Type B pancreatic cell (in vitro differentiated cells): ENCODE results near the gene DNAJC15. TPM values are rescaled to one million over a fixed set of nuclear protein-coding genes. Genes with fewer than 3 reads are reported as not detected.
A peak's percentile ranks its signal among the peaks of the same experiment; 100 is the strongest.

Experiments used
- DNase-seq: peaks from one replicate; pipeline ENCODE4 v3.0.0; 2021; ENCODE audit warnings: mixed read lengths; ENCODE audit not compliant: unreplicated experiment; ENCODE audit errors: extremely low spot score
- H3K27ac Mint-ChIP-seq: 2 replicates; pipeline ENCODE4 v1.8.0; 2021; ENCODE audit warnings: mild to moderate bottlenecking, mixed read lengths
- H3K27me3 Mint-ChIP-seq: 2 replicates; pipeline ENCODE4 v1.8.0; 2021; ENCODE audit warnings: mixed read lengths
- H3K36me3 Mint-ChIP-seq: 2 replicates; pipeline ENCODE4 v1.8.0; 2021; ENCODE audit warnings: mixed read lengths
- H3K4me1 Mint-ChIP-seq: one replicate; pipeline ENCODE4 v1.8.0; 2021; ENCODE audit warnings: mixed read lengths; ENCODE audit not compliant: unreplicated experiment
- H3K4me3 Mint-ChIP-seq: 2 replicates; pipeline ENCODE4 v1.8.0; 2021; ENCODE audit warnings: mild to moderate bottlenecking, mixed read lengths
- H3K9me3 Mint-ChIP-seq: 2 replicates; pipeline ENCODE4 v1.8.0; 2021; ENCODE audit warnings: mixed read lengths
- CTCF ChIP-seq: fragments of 200-600 bp; sonication (generic); conservative IDR thresholded peaks from 2 replicates; pipeline ENCODE4 v1.5.0; 2021; ENCODE audit warnings: antibody characterized with exemption, mild to moderate bottlenecking
- total RNA-seq: library from RNA; stranded (reverse); gene quantifications from 2 replicates; pipeline ENCODE4 v1.2.1, GENCODE V29; 2021; ENCODE audit warnings: low replicate concordance

The DNAJC15 gene
- total RNA-seq, 1 donor from 2014 or later, result 19.7 TPM

- Mint-ChIP-seq H3K27ac (no peak overlapping the region), H3K27me3 (no peaks in the 10 kb centered on the region), H3K4me3 (no peak overlapping the region), H3K9me3 (peaks cover 7% of the 10 kb centered on the region), H3K36me3 (peaks cover 39% of the 10 kb centered on the region), H3K4me1 (peaks cover 27% of the 10 kb centered on the region)
- DNase-seq, result no peak
- no peak for TF ChIP-seq CTCF
Measured at GRCh38 chr13:43083750-43084149, 60.4 kb downstream of the DNAJC15 start.

- Mint-ChIP-seq H3K4me3 (no peak overlapping the region), H3K27ac (no peak overlapping the region), H3K27me3 (no peaks in the 10 kb centered on the region), H3K4me1 (peaks cover 27% of the 10 kb centered on the region), H3K36me3 (peaks cover 39% of the 10 kb centered on the region), H3K9me3 (peaks cover 2% of the 10 kb centered on the region)
- DNase-seq, result no peak
- TF ChIP-seq CTCF, result peak; percentile 81
Measured at GRCh38 chr13:43085545-43085944, 62.2 kb downstream of the DNAJC15 start.

DNA sequence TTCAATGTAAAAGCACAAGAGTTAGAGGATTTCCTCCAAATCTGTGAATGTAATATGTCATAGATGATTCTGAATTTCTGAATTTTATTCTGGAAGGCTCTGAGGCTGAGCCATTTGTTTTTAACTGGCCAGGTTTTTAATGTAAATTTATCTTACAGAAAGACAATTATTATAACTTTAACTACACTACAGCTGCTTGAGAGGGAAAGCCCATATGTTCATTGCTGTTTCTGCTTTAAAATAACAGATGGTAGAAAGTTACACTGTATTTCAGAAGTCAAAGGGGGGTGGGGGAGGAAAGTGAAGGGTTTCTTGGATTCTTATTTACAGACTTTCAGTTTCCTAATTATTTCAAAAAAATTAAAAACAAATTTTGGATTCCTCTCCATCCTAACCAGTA is 62.8 kb downstream of the DNAJC15 start:
- H3K4me3 Mint-ChIP-seq, result no peak overlapping the region
- no peak overlapping the region for H3K27ac Mint-ChIP-seq
- no peaks in the 10 kb centered on the region for H3K9me3 Mint-ChIP-seq
- H3K36me3 Mint-ChIP-seq, result peaks cover 34% of the 10 kb centered on the region
- peaks cover 27% of the 10 kb centered on the region for H3K4me1 Mint-ChIP-seq
- H3K27me3 Mint-ChIP-seq, result no peaks in the 10 kb centered on the region
- no peak for TF ChIP-seq CTCF
- no peak for DNase-seq

GRCh38 chr13:43088093-43088511 is 64.7 kb downstream of the DNAJC15 start:
- TF ChIP-seq CTCF, result no peak
- peak overlapping the region; percentile 51 for H3K27ac Mint-ChIP-seq
- H3K27me3 Mint-ChIP-seq, result no peaks in the 10 kb centered on the region
- no peak for DNase-seq
- H3K4me3 Mint-ChIP-seq, result no peak overlapping the region
- no peaks in the 10 kb centered on the region for H3K9me3 Mint-ChIP-seq
- H3K36me3 Mint-ChIP-seq, result peaks cover 33% of the 10 kb centered on the region
- H3K4me1 Mint-ChIP-seq, result peaks cover 27% of the 10 kb centered on the region

GRCh38 chr13:43089912-43090498 is 66.6 kb downstream of the DNAJC15 start:
- Mint-ChIP-seq H3K9me3 (no peaks in the 10 kb centered on the region), H3K4me3 (no peak overlapping the region), H3K4me1 (peaks cover 29% of the 10 kb centered on the region), H3K27ac (no peak overlapping the region), H3K36me3 (peaks cover 33% of the 10 kb centered on the region), H3K27me3 (no peaks in the 10 kb centered on the region)
- DNase-seq, result no peak
- no peak for TF ChIP-seq CTCF

GRCh38 chr13:43094901-43095300 is 71.5 kb downstream of the DNAJC15 start:
- no peak overlapping the region for H3K27ac Mint-ChIP-seq
- no peak overlapping the region for H3K4me3 Mint-ChIP-seq
- DNase-seq, result no peak
- H3K9me3 Mint-ChIP-seq, result no peaks in the 10 kb centered on the region
- H3K4me1 Mint-ChIP-seq, result peaks cover 7% of the 10 kb centered on the region
- peaks cover 32% of the 10 kb centered on the region for H3K36me3 Mint-ChIP-seq
- no peak for TF ChIP-seq CTCF
- H3K27me3 Mint-ChIP-seq, result no peaks in the 10 kb centered on the region
